H1 (cell line): ENCODE results near the gene CAV1.

Source experiments
- CHD2 ChIP-seq: IDR thresholded peaks from 2 replicates; pipeline ENCODE4 v1.6.1; 2012; ENCODE audit warnings: low read length, improper control_type of control experiment
- EZH2 ChIP-seq: fragments of 200-600 bp; sonication (generic); IDR thresholded peaks from 2 replicates; pipeline ENCODE4 v1.7.1; 2012; ENCODE audit warnings: low read depth, mild to moderate bottlenecking, moderate library complexity, low read length, inconsistent platforms; ENCODE audit not compliant: severe bottlenecking
- JUN ChIP-seq: IDR thresholded peaks from 2 replicates; pipeline ENCODE4 v1.6.1; 2011; ENCODE audit warnings: low read depth, mild to moderate bottlenecking, improper control_type of control experiment, low read length
- JUND ChIP-seq: IDR thresholded peaks from 2 replicates; pipeline ENCODE4 v1.6.1; 2011; ENCODE audit warnings: mild to moderate bottlenecking, improper control_type of control experiment, low read length
- PHF8 ChIP-seq: fragments of 200-600 bp; sonication (generic); conservative IDR thresholded peaks from 2 replicates; pipeline ENCODE4 v1.7.1; 2012; ENCODE audit warnings: low read depth, mild to moderate bottlenecking, inconsistent platforms, low read length, moderate library complexity
- POLR2A ChIP-seq, 2 experiments: IDR thresholded peaks; 1 replicate in 1 of 2; 2 replicates in 1 of 2; pipeline ENCODE4 v1.6.1; 2011; ENCODE audit warnings: low read depth in 2 of 2, low read length in 2 of 2, mild to moderate bottlenecking in 2 of 2; ENCODE audit errors: control extremely low read depth in 1 of 2
- RAD21 ChIP-seq, 2 experiments: IDR thresholded peaks in 1 of 2; conservative IDR thresholded peaks in 1 of 2; 2 replicates each; pipeline ENCODE4 v1.6.1; 2011; ENCODE audit warnings: low read depth in 2 of 2, low read length in 2 of 2, improper control_type of control experiment in 1 of 2, inconsistent platforms in 1 of 2, mild to moderate bottlenecking in 1 of 2, moderate library complexity in 1 of 2
- RXRA ChIP-seq: IDR thresholded peaks from 2 replicates; pipeline ENCODE4 v1.6.1; 2011; ENCODE audit warnings: low read depth, mild to moderate bottlenecking, low read length, moderate library complexity; ENCODE audit not compliant: insufficient read depth
- TCF12 ChIP-seq: IDR thresholded peaks from 2 replicates; pipeline ENCODE4 v1.6.1; 2011; ENCODE audit warnings: low read depth, mild to moderate bottlenecking, low read length
- TF ChIP-seq, protein P1 (sequence below): fragments of 300-600 bp; sonication (generic); IDR thresholded peaks from 2 replicates; pipeline ENCODE4 v1.7.1; 2012; ENCODE audit warnings: low read length, moderate library complexity, mild to moderate bottlenecking, inconsistent platforms; ENCODE audit not compliant: insufficient replicate concordance
- TF ChIP-seq, protein P2 (sequence below), 3 experiments: IDR thresholded peaks; 1 replicate in 2 of 3; 2 replicates in 1 of 3; pipeline versions ENCODE4 v1.5.1 to v1.6.1; 2011; ENCODE audit warnings: low read length in 3 of 3, mild to moderate bottlenecking in 3 of 3, inconsistent platforms in 2 of 3, low read depth in 1 of 3, moderate library complexity in 1 of 3; ENCODE audit not compliant: insufficient read depth in 1 of 3; ENCODE audit errors: control extremely low read depth in 1 of 3

DNA sequence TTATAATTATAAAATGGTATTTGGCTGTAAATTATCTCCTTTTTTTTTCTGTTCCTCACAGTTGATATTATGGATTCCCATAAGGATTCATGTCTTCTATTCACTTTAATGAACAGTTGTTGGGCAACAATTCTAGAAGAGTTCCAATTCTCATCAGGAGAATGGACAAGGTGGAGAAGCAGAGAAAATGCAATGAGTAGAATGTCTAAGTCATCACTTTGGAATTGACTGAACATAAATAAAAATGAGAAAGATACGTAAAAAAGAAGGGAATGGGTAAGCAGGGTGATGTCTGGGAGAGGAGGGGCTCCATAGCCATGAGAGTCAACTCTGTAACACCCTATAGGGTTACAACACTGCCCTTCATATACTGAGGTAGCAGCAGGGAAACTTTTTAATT lies 27.1 kb upstream of the CAV1 start:
- TF ChIP-seq, protein P1, sequence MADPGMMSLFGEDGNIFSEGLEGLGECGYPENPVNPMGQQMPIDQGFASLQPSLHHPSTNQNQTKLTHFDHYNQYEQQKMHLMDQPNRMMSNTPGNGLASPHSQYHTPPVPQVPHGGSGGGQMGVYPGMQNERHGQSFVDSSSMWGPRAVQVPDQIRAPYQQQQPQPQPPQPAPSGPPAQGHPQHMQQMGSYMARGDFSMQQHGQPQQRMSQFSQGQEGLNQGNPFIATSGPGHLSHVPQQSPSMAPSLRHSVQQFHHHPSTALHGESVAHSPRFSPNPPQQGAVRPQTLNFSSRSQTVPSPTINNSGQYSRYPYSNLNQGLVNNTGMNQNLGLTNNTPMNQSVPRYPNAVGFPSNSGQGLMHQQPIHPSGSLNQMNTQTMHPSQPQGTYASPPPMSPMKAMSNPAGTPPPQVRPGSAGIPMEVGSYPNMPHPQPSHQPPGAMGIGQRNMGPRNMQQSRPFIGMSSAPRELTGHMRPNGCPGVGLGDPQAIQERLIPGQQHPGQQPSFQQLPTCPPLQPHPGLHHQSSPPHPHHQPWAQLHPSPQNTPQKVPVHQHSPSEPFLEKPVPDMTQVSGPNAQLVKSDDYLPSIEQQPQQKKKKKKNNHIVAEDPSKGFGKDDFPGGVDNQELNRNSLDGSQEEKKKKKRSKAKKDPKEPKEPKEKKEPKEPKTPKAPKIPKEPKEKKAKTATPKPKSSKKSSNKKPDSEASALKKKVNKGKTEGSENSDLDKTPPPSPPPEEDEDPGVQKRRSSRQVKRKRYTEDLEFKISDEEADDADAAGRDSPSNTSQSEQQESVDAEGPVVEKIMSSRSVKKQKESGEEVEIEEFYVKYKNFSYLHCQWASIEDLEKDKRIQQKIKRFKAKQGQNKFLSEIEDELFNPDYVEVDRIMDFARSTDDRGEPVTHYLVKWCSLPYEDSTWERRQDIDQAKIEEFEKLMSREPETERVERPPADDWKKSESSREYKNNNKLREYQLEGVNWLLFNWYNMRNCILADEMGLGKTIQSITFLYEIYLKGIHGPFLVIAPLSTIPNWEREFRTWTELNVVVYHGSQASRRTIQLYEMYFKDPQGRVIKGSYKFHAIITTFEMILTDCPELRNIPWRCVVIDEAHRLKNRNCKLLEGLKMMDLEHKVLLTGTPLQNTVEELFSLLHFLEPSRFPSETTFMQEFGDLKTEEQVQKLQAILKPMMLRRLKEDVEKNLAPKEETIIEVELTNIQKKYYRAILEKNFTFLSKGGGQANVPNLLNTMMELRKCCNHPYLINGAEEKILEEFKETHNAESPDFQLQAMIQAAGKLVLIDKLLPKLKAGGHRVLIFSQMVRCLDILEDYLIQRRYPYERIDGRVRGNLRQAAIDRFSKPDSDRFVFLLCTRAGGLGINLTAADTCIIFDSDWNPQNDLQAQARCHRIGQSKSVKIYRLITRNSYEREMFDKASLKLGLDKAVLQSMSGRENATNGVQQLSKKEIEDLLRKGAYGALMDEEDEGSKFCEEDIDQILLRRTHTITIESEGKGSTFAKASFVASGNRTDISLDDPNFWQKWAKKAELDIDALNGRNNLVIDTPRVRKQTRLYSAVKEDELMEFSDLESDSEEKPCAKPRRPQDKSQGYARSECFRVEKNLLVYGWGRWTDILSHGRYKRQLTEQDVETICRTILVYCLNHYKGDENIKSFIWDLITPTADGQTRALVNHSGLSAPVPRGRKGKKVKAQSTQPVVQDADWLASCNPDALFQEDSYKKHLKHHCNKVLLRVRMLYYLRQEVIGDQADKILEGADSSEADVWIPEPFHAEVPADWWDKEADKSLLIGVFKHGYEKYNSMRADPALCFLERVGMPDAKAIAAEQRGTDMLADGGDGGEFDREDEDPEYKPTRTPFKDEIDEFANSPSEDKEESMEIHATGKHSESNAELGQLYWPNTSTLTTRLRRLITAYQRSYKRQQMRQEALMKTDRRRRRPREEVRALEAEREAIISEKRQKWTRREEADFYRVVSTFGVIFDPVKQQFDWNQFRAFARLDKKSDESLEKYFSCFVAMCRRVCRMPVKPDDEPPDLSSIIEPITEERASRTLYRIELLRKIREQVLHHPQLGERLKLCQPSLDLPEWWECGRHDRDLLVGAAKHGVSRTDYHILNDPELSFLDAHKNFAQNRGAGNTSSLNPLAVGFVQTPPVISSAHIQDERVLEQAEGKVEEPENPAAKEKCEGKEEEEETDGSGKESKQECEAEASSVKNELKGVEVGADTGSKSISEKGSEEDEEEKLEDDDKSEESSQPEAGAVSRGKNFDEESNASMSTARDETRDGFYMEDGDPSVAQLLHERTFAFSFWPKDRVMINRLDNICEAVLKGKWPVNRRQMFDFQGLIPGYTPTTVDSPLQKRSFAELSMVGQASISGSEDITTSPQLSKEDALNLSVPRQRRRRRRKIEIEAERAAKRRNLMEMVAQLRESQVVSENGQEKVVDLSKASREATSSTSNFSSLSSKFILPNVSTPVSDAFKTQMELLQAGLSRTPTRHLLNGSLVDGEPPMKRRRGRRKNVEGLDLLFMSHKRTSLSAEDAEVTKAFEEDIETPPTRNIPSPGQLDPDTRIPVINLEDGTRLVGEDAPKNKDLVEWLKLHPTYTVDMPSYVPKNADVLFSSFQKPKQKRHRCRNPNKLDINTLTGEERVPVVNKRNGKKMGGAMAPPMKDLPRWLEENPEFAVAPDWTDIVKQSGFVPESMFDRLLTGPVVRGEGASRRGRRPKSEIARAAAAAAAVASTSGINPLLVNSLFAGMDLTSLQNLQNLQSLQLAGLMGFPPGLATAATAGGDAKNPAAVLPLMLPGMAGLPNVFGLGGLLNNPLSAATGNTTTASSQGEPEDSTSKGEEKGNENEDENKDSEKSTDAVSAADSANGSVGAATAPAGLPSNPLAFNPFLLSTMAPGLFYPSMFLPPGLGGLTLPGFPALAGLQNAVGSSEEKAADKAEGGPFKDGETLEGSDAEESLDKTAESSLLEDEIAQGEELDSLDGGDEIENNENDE: no peak
- TF ChIP-seq, protein P2, sequence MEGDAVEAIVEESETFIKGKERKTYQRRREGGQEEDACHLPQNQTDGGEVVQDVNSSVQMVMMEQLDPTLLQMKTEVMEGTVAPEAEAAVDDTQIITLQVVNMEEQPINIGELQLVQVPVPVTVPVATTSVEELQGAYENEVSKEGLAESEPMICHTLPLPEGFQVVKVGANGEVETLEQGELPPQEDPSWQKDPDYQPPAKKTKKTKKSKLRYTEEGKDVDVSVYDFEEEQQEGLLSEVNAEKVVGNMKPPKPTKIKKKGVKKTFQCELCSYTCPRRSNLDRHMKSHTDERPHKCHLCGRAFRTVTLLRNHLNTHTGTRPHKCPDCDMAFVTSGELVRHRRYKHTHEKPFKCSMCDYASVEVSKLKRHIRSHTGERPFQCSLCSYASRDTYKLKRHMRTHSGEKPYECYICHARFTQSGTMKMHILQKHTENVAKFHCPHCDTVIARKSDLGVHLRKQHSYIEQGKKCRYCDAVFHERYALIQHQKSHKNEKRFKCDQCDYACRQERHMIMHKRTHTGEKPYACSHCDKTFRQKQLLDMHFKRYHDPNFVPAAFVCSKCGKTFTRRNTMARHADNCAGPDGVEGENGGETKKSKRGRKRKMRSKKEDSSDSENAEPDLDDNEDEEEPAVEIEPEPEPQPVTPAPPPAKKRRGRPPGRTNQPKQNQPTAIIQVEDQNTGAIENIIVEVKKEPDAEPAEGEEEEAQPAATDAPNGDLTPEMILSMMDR (IDR thresholded peaks at IDR 0.05; ENCODE audit: control extremely low read depth in 1 of 3, insufficient read depth in 1 of 3, low read depth in 1 of 3, low read length in 3 of 3): no peak
- TF ChIP-seq CHD2: no peak
- no peak for TF ChIP-seq TCF12
- no peak for TF ChIP-seq JUN
- no peak for TF ChIP-seq PHF8
- TF ChIP-seq POLR2A (IDR thresholded peaks at IDR 0.05; ENCODE audit: control extremely low read depth in 1 of 2, low read depth in 2 of 2, low read length in 2 of 2): no peak
- TF ChIP-seq JUND: no peak
- no peak for TF ChIP-seq EZH2
- no peak for TF ChIP-seq RAD21 (IDR thresholded peaks at IDR 0.05 in 1 of 2, conservative IDR thresholded peaks at IDR 0.05 in 1 of 2; ENCODE audit: low read depth in 2 of 2, low read length in 2 of 2)
- TF ChIP-seq RXRA: no peak
